ENCODE results near the gene SCAF8. TPM values are rescaled to one million over a fixed set of nuclear protein-coding genes. Genes with fewer than 3 reads are reported as not detected.
A peak's percentile ranks its signal among the peaks of the same experiment; 100 is the strongest.

The SCAF8 gene
- total RNA-seq, 1 donor from 2014 or later: 76.7 TPM

GRCh38 chr6:154749341-154749740 lies 16.1 kb downstream of the SCAF8 start:
- no peak for DNase-seq (ENCODE audit: low spot score in 2 of 2, unreplicated experiment in 2 of 2)
- Mint-ChIP-seq H3K36me3 (peaks cover 7% of the 10 kb centered on the region), H3K27ac (peak overlapping the region; percentile 28), H3K4me1 (peaks cover 12% of the 10 kb centered on the region), H3K27me3 (ENCODE audit: low read depth) (no peaks in the 10 kb centered on the region), H3K4me3 (no peak overlapping the region), H3K9me3 (no peaks in the 10 kb centered on the region)
- TF ChIP-seq CTCF (IDR thresholded peaks at IDR 0.05; ENCODE audit: unreplicated experiment): no peak

GRCh38 chr6:154751011-154751800 lies 18.0 kb downstream of the SCAF8 start:
- H3K9me3 Mint-ChIP-seq: no peaks in the 10 kb centered on the region
- TF ChIP-seq CTCF (IDR thresholded peaks at IDR 0.05; ENCODE audit: unreplicated experiment): no peak
- no peaks in the 10 kb centered on the region for H3K27me3 Mint-ChIP-seq (ENCODE audit: low read depth)
- peaks cover 20% of the 10 kb centered on the region for H3K4me1 Mint-ChIP-seq
- no peak overlapping the region for H3K4me3 Mint-ChIP-seq
- H3K36me3 Mint-ChIP-seq: peaks cover 2% of the 10 kb centered on the region
- no peak for DNase-seq (ENCODE audit: low spot score in 2 of 2, unreplicated experiment in 2 of 2)
- H3K27ac Mint-ChIP-seq: peak overlapping the region; percentile 33

- H3K27ac Mint-ChIP-seq: no peak overlapping the region
- no peak for TF ChIP-seq CTCF (IDR thresholded peaks at IDR 0.05; ENCODE audit: unreplicated experiment)
- no peaks in the 10 kb centered on the region for H3K27me3 Mint-ChIP-seq (ENCODE audit: low read depth)
- H3K4me1 Mint-ChIP-seq: peaks cover 16% of the 10 kb centered on the region
- no peak overlapping the region for H3K4me3 Mint-ChIP-seq
- no peaks in the 10 kb centered on the region for H3K9me3 Mint-ChIP-seq
- peaks cover 2% of the 10 kb centered on the region for H3K36me3 Mint-ChIP-seq
- no peak for DNase-seq (ENCODE audit: low spot score in 2 of 2, unreplicated experiment in 2 of 2)
Observed at GRCh38 chr6:154752022-154752421, 18.8 kb downstream of the SCAF8 start.

GRCh38 chr6:154754152-154754551 lies 20.9 kb downstream of the SCAF8 start:
- DNase-seq (ENCODE audit: low spot score in 2 of 2, unreplicated experiment in 2 of 2): no peak
- Mint-ChIP-seq H3K36me3 (peaks cover 2% of the 10 kb centered on the region), H3K9me3 (no peaks in the 10 kb centered on the region), H3K4me3 (no peak overlapping the region), H3K4me1 (peaks cover 28% of the 10 kb centered on the region), H3K27me3 (ENCODE audit: low read depth) (no peaks in the 10 kb centered on the region), H3K27ac (peak overlapping the region; percentile 83)
- no peak for TF ChIP-seq CTCF (IDR thresholded peaks at IDR 0.05; ENCODE audit: unreplicated experiment)

- no peaks in the 10 kb centered on the region for H3K9me3 Mint-ChIP-seq
- H3K4me3 Mint-ChIP-seq: no peak overlapping the region
- peaks cover 28% of the 10 kb centered on the region for H3K4me1 Mint-ChIP-seq
- TF ChIP-seq CTCF (IDR thresholded peaks at IDR 0.05; ENCODE audit: unreplicated experiment): no peak
- H3K27me3 Mint-ChIP-seq (ENCODE audit: low read depth): no peaks in the 10 kb centered on the region
- no peak for DNase-seq (ENCODE audit: low spot score in 2 of 2, unreplicated experiment in 2 of 2)
- peak overlapping the region; percentile 78 for H3K27ac Mint-ChIP-seq
- peaks cover 3% of the 10 kb centered on the region for H3K36me3 Mint-ChIP-seq
Observed at GRCh38 chr6:154757352-154758050, 24.3 kb downstream of the SCAF8 start.
